GM19372 (cell line): Measurements from ENCODE around the gene PLA2G12B.
"Not testable (repeated sequence)": the region's sequence is repeated elsewhere in the genome, so short reads cannot be mapped to it uniquely, and the experiment has no call there.

Experiments
- ATAC-seq: cut with Tn5 transposase; IDR thresholded peaks from one replicate; pipeline ENCODE4 v1.9.1; 2021; ENCODE audit warnings: mild to moderate bottlenecking, low read depth, moderate library complexity; ENCODE audit not compliant: unreplicated experiment

PLA2G12B gene, protein sequence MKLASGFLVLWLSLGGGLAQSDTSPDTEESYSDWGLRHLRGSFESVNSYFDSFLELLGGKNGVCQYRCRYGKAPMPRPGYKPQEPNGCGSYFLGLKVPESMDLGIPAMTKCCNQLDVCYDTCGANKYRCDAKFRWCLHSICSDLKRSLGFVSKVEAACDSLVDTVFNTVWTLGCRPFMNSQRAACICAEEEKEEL

DNA sequence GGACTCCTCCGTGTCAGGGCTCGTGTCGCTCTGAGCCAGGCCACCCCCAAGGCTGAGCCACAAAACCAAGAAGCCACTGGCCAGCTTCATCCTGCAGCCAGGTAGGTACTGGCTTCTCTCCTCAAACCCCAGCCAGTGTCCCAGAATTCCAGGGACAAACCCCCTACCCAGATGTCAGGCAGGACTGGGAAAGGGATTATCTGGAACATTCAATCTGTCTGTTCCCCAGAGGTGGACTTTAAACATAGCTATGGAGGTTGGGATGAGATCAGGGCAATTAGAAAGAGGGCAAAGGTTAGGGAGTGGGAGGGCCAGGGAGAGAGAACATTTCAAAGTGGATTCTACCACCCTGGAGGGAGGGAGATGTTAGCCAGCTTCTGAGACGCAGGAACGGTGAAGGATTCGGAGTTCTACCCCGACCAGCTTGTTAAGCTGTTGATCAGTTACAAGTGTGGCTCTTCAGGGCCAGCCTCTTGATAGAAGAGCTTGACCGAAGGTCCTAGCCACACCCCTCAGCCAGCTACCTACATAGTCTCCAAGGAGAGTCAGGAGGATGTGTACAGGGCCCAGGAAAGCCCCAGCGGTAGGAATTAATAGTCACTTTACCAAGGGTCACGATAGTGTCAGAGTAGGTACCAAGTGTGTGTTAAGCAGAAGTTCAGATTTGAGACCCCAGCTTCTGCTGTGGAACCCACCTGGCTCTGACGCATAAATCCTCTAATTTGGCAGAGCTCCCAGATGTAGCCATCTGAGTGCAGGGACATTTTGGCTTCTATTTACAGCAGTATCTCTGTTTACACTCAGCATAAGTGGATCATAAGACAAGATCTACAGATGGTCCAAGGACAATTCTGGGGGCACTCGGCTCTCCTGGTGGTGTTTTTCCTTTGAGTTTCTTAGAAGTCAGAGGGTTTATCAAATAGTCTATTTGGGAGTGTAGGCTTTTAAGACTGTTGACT, at the start of gene PLA2G12B:
Gene PLA2G12B (minus strand): TSS at position 211 of the 959 bp plus-strand sequence. CDS start 121 bp downstream, at position 90.
- ATAC-seq = no peak

DNA sequence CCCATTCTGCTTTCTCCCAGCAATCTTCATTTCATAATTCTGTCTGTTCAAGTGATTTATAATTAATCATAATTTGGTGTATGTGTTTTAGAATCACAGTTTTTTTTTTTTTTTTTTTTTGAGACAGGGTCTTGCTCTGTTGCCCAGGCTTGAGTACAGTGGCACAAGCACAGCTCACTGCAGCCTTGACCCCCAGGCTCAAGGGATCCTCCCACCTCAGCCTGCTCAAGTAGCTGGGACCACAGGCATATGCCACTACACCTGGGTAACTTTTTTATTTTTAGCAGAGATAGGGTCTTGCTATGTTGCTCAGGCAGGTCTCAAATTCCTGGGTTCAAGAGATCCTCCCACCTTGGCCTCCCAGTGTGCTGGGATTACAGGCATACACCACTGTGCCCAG, 49.2 kb upstream of the PLA2G12B start:
- no peak for ATAC-seq

DNA sequence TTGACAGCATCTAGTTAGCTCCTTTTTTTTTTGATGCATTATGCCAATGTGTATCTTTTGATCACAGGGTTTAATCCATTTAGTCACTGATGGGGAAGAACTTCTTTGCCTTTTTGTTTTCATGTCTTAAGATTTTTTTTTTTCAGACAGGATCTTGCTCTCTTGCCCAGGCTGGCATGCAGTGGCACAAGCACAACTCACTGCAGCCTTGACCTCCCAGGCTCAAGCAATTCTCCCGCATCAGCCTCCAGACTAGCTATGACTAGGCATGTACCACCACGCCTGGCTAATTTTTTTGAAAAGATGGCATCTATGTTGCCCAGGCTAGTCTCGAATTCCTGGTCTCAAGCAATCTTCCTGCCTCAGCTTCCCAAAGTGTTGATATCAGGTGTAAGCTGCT, 46.4 kb upstream of the PLA2G12B start:
- no peak for ATAC-seq

DNA sequence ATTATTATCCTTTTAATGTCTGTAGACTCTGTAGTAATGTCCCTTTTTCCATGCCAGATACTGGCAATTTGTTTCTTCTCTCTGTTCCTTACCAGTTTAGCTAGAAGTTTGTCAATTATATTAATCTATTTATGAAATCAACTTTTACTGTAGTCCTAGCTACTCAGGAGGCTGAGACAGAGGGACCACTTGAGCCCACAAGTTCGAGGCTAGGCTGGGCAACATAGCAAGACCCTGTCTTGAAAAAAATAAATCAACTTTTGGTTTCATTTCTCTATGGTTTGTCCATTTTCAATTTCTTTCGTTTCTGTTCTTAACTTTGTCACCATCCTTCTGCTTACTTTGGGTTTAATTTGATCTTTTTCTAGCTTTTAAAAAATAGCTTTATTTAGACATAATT, 42.5 kb upstream of the PLA2G12B start:
- no peak for ATAC-seq

DNA sequence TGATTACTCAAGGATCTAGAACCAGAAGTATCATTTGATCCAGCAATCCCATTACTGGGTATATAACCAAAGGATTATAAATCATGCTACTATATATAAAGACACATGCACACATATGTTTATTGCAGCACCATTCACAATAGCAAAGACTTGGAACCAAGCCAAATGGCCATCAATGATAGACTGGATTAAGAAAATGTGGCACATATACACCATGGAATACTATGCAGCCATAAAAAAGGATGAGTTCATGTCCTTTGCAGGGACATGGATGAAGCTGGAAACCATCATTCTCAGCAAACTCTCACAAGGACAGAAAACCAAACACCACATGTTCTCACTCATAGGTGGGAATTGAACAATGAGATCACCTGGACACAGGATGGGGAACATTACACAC, 40.9 kb upstream of the PLA2G12B start:
- not testable (repeated sequence) for ATAC-seq

DNA sequence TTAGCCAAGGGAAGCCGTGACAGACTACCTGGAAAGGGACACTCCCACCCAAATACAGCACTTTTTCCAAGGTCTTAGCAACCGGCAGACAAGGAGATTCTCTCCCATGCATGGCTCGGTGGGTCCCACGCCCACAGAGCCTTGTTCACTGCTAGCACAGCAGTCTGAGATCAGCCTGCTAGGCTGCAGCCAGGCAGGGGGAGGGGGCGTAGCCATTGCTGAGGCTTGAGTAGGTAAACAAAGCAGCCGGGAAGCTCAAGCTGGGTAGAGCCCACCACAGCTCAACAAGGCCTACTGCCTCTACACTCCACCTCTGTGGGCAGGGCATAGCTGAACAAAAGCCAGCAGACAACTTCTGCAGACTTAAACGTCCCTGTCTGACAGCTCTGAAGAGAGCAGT, 35.2 kb upstream of the PLA2G12B start:
- not testable (repeated sequence) for ATAC-seq

DNA sequence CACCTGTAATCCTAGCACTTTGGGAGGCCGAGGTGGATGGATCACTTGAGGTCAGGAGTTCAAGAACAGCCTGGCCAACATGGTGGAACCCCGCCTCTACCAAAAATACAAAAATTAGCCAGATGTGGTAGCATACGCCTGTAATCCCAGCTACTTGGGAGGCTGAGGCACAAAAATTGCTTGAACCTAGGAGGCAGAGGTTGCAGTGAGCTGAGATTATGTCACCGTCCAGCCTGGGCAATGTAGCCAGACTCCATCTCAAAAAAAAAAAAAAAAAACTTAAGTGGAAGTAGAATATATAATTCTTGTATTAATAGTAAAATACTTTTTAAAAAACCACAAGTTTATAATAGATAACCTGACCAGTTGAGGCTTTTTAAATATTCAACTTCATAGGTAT, 30.0 kb upstream of the PLA2G12B start:
- not testable (repeated sequence) for ATAC-seq

DNA sequence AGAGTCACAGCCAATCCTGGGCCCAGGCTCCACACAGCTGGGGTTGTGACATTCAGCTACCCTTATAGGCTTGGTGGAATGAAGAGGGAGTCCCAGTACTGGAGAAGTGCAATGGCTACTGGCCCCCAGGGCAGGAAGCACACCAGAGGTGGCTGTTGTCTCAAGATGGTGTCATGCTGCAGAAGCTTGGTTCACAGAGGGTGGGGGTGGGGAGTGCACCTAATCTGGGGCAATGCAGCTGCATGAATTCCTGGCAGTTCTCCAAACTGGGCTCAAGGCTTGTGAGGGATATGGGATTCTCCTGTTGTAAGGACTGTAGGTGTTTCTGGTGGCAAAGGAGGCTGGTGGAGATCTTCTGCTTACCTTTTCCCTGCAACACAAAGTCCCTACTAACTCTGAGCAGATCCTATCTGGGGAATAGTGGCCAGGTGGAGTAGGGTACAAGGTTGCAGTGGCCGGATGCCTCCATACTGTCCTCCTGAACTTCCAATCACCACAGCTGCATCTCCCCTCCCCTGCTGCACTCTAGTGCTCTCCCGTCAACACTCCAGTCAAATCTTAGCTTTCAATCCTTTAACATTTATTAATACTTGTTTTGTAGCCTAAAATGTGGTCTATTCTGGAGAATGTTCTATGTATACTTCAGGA, 27.4 kb upstream of the PLA2G12B start:
- no peak for ATAC-seq

DNA sequence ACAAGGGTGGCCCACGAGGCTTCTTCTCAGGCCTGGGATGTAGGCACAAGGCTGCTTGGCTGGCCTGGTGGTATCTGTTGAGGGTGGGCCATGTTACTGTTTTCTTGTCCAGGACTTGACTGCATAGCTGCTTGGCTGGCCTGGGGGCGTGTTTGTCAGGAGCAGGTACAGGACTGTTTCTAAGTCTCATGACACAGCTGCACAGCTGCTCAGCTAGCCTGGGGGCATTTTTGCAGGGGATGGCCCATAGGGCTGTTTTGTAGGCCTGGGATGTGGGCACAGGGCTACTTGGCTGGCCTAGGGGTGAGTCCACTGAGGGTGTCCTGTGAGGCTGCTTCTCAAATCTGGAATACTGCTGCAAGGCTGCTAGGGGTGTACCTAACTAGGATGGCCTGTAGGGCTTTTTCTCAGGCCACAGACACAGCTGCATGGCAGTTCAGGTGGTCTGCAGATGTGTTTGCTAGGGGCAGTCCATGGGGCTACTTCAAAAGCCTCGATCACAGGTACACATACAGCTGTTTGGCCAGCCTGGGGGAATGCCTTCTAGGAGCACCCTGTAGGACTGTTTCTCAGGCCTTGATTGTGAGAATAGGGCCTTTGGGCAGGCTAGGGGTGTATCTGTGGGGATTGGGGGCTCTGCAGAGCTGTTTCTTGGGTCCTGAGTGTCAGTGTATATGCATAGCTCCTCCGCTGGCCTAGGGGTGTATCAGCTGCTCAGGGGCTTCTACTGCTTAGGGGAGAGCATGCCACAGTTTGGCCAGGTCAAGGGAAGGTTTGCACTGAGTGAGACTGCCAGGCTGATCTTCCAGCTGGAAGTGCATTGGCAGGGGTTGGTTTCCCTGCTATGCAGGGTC, 26.6 kb upstream of the PLA2G12B start:
- ATAC-seq = no peak

DNA sequence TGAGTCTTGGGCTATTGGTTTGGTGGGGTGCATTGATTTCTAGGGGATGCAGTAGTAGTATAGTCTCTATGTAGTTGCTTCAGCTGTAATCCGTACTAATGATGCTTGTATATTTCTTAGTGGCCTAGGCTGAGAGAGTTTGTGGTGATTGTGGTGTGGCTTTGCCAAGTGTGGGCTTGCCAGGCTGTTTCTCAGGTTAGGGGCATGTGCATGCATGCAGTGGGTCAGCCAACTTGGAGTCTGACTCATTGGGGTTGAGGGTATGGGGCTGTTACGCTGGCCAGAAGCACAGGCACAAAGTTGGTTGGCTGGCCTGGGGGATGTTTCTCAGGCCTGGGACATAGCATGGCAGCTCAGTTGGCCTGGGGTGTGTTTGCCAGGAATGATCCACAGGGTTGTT, 25.7 kb upstream of the PLA2G12B start:
- no peak for ATAC-seq

DNA sequence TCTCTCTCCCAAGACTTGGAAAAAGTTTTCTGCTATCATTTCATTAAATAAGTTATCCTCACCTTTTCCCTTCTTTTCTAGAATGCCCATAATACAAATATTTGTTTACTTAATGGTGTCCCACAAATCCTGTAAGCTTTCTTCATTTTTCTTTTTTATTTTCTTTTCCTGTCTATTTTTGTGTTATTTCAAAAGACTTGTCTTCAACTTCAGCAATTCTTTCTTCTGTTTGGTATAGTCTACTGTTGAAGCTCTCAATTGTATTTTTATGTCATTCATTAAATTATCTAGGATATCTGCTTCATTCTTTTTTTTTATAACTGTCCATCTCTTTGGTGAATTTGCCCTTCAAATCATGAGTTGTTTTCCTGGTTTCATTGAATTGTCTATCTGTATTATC, 25.1 kb upstream of the PLA2G12B start:
- no peak for ATAC-seq

DNA sequence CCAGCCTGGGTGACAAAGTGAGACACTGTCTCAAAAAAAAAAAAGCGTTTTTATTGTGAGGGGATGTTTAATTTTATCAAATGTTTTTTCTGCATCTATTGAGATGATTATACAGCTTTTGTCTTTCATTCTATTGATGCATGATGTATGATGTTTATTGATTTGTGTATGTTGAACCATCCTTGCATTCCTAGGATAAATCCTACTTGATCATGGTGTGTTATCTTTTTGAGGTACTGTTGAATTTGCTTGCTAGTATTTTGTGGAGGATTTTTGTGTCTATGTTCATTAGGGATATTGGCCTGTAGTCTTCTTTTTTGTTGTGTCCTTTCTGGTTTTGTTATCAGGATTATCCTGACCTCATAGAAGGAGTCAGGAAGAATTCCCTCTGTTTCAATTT, 22.3 kb upstream of the PLA2G12B start:
- no peak for ATAC-seq

DNA sequence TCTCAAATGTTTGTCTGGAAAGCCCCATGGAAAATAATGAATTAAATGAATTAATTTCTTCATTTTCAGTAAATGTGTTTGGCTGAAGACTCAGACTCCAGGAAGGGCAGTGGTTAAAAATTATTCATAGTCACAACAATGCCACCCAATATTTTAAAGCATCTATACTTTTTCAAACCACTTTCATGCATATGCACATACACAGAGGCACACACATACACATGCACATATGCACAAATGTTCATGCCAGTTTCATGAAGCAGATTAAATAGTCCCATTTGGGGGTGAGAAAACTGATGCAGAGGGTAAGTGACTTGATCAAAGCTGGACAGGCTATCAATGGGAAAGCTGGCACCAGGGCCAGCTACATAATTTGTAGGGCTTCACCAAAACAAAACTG, 1.4 kb upstream of the PLA2G12B start:
- ATAC-seq = no peak

DNA sequence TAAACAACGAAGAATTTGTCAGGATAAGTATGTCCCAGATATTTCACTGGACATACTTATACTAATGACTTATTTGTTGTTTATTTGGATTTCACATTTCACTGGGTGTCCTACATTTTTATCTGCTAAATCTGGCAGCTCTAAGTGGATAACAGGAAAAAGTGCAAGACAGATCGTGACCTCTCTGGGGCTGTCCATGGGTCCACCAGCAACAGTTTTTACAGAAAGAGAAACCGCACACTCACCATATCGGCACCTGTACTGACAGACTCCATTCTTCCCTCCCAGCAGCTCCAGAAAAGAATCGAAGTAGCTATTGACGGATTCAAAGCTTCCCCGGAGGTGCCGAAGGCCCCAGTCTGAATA, 393 bp downstream of the PLA2G12B start:
- no peak for ATAC-seq

DNA sequence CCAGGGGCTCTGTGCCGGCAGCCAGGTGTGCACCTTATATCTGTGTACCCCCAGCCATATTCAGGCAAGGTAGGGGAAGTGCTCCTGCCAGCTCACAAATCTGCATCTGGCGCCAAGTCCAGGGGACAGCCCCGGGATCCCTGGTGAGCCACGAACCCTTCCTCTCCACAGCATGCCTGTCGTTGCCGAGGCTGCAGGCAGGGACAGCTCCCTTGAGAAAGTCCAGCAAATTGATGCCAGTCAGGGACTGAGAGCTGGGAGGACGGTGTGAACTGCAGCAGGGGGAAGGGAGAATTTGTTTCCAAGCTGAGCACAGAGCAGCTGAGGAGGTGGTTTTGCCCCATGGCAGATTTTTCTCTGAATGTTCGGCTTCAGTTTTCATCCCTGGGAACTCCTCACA, 919 bp downstream of the PLA2G12B start:
- no peak for ATAC-seq

DNA sequence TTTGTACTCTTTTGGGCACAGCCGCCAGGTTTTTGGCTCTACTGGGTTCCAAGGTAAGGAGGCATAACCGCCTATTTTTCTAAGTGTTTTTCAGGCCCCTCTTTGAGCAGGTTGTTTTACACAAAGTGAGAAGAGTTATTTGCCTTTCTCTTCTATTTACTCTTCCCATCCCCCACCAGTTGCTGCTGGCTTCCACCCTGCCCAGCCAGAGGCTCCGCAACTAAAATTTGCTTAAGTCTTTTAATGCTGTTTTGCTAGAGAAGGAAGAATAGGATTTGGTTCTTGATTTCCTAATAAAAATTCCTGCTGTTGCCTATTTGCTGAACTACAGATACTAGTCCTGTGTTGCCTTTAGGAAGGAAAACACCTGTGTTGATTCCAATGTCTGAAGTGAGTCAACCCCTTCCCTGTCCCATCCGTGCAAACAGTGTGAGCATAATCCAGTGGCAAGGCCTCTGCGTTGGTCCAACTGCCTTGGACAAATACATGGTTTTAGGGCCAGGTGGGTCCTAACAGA, 1.9 kb downstream of the PLA2G12B start:
- ATAC-seq = no peak

DNA sequence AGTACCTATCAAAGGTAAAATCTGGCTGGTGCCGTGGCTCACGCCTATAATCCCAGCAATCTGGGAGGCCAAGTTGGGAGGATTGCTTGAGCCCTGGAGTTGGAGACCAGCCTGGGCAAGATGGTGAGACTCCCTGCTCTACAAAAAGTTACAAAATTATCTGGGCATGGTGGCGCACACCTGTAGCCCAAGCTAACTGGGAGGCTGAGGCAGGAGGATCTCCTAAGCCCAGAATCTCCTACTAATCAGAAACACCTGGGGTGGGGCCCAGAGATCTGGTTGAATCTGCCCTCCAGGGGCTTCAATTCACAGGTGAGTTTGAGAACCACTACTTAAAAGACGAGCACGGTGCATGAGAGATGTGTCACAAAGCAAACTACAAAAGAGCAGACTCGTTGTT, 2.4 kb downstream of the PLA2G12B start:
- ATAC-seq = no peak

DNA sequence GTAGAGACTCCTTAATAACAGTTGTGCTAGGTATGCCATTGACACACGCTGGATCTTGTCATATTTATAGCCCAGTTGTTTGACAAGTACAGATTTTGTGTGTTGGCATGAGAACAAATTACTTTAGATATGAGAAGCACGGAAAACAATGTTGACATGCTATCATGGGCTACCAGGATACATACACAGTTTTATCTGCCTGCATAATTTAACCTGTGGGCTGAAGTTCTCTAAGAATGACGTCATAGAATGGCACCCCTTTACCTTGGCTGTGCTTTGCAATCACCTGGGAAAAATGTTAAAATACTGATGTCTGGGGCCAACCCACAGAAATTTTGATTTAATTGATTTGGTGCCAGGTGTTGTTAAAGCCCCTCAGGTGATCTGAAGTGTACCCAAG, 2.8 kb downstream of the PLA2G12B start:
- ATAC-seq = no peak

DNA sequence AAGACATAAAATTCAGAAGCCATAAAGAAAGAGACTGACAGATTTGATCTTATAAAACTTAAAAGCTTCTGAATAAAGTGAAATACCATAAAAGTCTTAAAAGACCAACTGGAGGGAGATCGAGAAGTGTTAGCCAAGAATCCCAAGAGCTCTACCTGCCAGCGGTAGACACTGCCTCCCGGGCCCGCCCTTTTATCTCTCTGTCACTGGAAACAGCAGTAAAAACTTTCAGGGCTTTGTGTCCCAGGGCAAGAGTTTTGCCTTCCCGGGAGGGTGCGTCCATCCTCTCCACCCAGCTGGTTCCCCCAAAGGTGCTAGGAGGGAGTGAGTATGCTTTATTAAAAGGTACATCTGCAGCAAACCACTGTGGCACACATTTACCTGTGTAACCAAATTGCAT, 5.8 kb downstream of the PLA2G12B start:
- no peak for ATAC-seq

DNA sequence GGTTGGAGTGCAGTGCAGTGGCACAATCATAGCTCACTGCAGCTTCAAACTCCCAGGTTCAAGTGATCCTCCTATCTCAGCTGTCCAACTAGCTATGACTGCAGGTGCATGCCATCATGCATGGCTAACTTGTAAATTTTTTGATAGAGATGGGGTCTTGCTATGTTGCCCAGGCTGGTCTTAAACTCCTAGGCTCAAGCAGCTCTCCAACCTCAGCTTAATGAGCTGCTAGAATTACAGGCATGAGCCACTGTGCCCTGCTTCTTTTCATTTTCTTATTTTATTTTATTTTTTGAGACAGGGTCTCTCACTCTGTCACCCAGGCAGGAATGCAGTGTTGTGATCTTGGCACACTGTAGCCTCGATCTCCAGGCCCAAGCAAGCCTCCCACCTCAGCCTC, 7.6 kb downstream of the PLA2G12B start:
- ATAC-seq = no peak
